Esophagus squamous epithelium (tissue), 4 donors: ENCODE measurements around the gene RAB6A.

Experiments used
- POLR2A ChIP-seq, 4 donors: fragments of 450-650 bp; IDR thresholded peaks; one replicate each; pipeline ENCODE4 v1.6.1; 2017; ENCODE audit warnings: antibody characterized with exemption in 4 of 4, mild to moderate bottlenecking in 4 of 4, moderate library complexity in 3 of 4
- TF ChIP-seq, protein P1 (sequence below), 6 experiments: fragments of 450-650 bp in 4 of 6; fragments of 200-600 bp in 2 of 6; sonication (generic) in 2 of 6; IDR thresholded peaks; one replicate each; pipeline ENCODE4 v1.5.1; 2016 to 2019; ENCODE audit warnings: antibody characterized with exemption in 6 of 6, mild to moderate bottlenecking in 4 of 6, moderate library complexity in 4 of 6

DNA sequence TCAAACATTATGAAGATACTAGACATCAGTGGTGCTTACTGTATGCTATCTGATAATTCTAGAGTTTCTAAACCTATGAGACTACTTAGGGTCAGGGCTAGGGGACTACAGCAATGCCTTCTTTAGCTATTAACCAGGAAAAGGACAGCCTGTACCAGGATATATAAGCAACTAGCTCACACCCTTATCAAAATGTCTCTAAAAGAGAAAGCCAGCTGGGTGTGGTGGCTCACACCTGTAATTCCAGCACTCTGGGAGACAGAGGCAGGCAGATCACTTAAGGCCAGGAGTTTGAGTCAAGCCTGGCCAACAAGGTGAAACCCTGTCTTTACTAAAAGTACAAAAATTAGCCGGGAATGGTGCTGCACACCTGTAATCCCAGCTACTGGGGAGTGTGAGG lies 55.8 kb downstream of the RAB6A start:
- TF ChIP-seq, protein P1, sequence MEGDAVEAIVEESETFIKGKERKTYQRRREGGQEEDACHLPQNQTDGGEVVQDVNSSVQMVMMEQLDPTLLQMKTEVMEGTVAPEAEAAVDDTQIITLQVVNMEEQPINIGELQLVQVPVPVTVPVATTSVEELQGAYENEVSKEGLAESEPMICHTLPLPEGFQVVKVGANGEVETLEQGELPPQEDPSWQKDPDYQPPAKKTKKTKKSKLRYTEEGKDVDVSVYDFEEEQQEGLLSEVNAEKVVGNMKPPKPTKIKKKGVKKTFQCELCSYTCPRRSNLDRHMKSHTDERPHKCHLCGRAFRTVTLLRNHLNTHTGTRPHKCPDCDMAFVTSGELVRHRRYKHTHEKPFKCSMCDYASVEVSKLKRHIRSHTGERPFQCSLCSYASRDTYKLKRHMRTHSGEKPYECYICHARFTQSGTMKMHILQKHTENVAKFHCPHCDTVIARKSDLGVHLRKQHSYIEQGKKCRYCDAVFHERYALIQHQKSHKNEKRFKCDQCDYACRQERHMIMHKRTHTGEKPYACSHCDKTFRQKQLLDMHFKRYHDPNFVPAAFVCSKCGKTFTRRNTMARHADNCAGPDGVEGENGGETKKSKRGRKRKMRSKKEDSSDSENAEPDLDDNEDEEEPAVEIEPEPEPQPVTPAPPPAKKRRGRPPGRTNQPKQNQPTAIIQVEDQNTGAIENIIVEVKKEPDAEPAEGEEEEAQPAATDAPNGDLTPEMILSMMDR (IDR thresholded peaks at IDR 0.05): no peak
- no peak for TF ChIP-seq POLR2A (IDR thresholded peaks at IDR 0.05)
